NCI-H187 treated with DMSO at 0.1 percent for 48 hours (cell line): ENCODE data around the gene SMARCA2.

Source experiments
- DNase-seq: peaks from one replicate; lab custom pipeline; 2025; lab: John Stamatoyannopoulos, UW

The SMARCA2 gene

GRCh38 chr9:2016408-2017330, 1.5 kb downstream of the SMARCA2 start:
- DNase-seq, result no peak

DNA sequence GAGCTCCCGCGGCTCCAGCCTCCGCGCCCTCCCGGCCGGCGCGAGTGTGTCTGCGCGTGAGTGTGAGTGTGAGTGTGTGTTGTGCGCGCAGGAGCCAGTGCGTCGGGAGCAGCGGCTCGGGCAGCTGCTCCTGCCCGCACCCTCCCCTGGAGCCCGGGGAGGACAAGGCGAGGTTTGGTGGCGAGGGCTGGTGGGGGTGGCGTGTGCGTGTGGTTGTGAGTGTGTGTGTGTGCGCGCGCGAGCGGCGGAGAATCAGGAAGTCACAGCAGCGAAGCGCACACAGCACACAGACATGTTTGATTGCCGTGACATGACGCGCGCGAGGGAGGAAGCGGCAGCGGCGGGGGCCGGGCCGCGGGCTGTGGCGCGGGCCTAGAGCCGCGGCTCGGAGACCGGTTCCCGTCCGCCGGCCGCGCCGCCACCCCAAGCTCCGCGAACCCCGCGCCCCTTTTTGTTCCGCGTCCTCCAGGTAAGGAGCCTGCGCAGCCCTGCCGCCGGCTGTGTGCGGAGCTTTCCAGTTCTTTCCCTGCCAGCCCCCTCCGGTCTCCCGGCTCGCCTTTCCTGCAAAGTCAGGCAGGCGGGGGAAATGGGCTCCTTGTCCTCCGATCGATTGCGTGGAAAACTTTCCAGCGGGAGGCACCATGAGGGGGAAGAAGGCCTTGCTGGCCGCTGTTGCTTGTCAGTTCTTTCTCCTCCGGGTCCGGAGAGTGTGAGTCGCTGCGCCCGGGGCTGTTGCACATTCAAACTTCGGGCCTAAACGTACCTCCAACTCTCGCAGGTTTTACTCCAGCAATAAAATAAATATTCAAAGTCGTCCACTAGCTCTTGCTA, 2.4 kb downstream of the SMARCA2 start:
- no peak for DNase-seq

DNA sequence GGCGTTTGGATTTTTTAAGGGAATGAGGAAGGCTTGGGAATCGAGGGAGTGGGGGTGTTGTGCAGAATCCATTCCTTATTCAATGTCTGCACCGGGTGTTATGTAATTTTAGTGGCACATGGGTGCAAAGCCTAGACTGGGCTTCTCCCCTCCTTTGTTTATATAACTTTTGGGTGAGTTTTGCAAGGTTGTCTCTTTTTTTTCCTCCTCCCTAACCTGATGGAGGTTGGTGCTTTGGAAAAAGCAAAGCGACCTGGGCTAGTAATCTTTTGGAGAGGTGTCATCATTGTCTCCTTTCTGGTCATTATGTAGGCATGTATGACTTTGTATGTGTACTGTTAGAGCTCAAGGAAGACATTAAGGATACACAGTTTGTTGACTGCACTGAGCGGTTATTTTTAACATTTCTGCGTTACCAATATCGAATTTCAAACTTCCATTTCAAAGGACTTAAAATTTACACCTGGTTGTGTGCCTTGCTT, 3.1 kb downstream of the SMARCA2 start:
- no peak for DNase-seq

- no peak for DNase-seq
Observed at GRCh38 chr9:2018764-2019558, 3.8 kb downstream of the SMARCA2 start.

GRCh38 chr9:2019723-2020122, 4.6 kb downstream of the SMARCA2 start:
- DNase-seq, result no peak

DNA sequence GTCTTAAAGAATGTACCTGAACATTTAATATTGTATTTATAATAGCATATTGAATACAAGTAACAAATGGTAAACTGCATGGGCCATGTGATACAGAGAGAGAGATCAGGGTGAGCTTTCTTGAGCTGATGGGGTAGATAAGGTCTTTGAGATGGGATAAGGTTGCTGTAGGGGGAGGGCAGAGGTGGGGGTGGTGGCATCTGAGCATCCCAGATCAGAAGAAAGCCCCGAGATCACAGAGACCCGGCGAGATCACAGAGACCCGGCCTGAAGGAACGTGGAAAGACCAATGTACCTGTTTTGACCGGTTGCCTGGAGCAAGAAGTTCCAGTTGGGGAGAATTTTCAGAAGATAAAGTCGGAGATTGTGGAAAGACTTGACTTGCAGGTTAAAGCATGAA, 6.6 kb downstream of the SMARCA2 start:
- no peak for DNase-seq

GRCh38 chr9:2022560-2022959, 7.4 kb downstream of the SMARCA2 start:
- no peak for DNase-seq

DNA sequence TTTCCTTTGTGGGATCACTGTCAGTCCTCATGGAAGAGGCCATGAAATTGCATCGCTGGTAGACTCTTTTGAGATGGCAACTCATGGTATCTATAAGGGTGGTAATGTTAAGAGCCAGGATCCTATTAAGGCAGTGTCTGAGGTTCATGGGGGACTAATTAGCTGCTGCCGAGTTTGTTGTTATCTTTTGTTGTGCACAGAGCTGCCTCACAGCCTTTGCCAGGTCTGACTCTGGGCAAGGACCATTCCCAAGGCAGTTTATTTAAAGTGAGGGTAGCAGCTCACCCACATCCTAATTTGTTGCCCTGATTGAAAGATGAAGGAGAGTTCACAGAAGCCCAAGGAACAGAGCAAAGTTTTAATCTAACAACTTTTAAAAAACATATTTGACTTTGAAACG, 7.9 kb downstream of the SMARCA2 start:
- DNase-seq, result no peak

DNA sequence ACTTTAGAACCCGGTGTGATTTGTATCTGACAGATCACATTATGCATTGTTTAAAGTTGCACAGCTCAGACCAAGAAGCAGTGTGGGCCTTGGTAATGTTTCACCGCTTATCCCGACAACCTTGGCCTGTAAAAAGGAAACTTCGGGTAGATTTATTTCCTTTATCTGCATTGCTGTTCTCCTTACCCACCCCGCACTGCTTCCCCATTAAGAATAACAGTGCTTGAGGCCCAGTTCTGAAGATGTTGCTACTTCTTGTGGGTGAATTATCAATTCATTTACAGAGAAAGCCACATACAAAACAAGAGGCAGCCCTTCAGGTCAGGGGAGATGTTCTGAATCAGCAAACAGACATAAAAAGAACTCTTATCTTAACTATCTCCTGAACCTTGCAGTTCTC, 8.4 kb downstream of the SMARCA2 start:
- DNase-seq, result no peak

- no peak for DNase-seq
Observed at GRCh38 chr9:2024888-2025782, 10.0 kb downstream of the SMARCA2 start.

- DNase-seq, result no peak
Observed at GRCh38 chr9:2026220-2026997, 11.3 kb downstream of the SMARCA2 start.

DNA sequence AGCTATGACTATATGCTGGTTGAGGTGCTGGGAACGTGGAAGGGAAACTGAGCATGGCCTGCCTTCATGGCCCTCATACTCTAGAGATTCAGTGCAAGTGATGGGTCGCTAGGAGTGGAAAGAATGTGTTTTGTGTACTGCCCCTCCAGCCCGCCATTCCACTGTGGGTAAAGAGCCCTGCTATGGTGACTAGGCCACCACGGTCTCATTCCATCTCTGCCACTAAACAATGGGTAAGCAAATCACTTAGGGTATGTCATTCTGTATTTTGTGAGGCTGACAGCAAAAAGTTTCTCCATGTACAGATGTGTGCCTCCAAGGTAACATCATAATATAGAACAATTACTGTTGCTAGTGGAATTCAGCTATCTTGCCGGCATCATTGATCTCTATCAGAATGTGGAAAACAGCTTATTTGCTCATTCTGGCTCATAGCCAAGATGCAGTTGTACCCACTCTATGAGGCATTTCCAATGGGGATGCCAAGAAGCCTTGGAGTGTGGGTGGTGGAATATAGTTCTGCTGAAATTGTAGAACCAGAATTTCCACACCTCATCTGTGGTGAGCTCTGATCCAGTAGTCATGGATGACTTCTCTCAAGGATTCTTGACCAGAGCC, 12.5 kb downstream of the SMARCA2 start:
- no peak for DNase-seq

DNA sequence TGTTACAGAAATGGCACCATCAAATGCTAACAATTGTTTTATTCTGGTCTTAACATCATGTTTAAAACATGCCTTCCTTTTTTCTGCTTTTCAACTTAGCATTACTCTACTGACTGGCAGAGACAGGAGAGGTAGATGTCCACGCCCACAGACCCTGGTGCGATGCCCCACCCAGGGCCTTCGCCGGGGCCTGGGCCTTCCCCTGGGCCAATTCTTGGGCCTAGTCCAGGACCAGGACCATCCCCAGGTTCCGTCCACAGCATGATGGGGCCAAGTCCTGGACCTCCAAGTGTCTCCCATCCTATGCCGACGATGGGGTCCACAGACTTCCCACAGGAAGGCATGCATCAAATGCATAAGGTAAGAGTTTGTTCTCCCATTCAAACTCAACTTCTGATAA, 13.7 kb downstream of the SMARCA2 start:
- DNase-seq, result no peak

GRCh38 chr9:2029666-2030170, 14.6 kb downstream of the SMARCA2 start:
- DNase-seq, result no peak

DNA sequence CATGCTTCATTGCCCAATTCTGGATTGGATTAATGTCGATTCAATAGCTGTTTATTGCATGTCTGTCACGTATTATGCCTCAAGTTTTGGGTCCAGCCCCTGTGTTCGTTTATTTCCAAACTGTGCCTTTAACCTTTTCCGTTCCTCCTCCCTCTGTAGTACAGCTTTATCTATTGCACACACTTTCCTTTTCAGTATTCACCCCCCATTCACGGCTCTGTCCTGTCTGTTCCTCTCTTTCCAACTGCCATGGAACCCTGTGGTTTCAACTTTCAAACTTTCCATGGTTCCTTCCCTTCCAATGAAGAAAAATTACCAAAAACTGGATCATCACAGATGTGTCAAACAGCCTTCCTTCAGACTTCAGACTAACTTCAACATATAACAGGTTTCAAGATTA, 17.1 kb downstream of the SMARCA2 start:
- DNase-seq, result no peak

GRCh38 chr9:2036844-2037243, 21.7 kb downstream of the SMARCA2 start:
- no peak for DNase-seq

- no peak for DNase-seq
Observed at GRCh38 chr9:2039294-2040180, 24.4 kb downstream of the SMARCA2 start.

GRCh38 chr9:2040828-2041227, 25.7 kb downstream of the SMARCA2 start:
- DNase-seq, result no peak

GRCh38 chr9:2041736-2042135, 26.6 kb downstream of the SMARCA2 start:
- DNase-seq, result no peak
